GM19372 (cell line): ENCODE results near the gene APOBEC3H.

Experiments
- ATAC-seq: cut with Tn5 transposase; IDR thresholded peaks from one replicate; pipeline ENCODE4 v1.9.1; 2021; ENCODE audit warnings: mild to moderate bottlenecking, low read depth, moderate library complexity; ENCODE audit not compliant: unreplicated experiment

Gene APOBEC3H

GRCh38 chr22:39080052-39080762 lies 16.8 kb upstream of the APOBEC3H start:
- ATAC-seq: no peak

DNA sequence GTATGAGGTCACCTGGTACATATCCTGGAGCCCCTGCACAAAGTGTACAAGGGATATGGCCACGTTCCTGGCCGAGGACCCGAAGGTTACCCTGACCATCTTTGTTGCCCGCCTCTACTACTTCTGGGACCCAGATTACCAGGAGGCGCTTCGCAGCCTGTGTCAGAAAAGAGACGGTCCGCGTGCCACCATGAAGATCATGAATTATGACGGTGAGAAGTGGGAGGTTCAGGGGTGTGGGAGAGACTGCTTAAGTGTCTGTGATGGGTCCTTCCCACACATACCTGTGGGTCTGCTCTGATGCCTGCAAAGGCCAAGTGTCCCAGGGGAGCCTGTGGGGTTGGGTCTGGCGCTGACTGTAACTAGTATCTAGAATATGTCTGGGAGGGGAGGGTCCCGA lies 16.0 kb upstream of the APOBEC3H start:
- no peak for ATAC-seq

DNA sequence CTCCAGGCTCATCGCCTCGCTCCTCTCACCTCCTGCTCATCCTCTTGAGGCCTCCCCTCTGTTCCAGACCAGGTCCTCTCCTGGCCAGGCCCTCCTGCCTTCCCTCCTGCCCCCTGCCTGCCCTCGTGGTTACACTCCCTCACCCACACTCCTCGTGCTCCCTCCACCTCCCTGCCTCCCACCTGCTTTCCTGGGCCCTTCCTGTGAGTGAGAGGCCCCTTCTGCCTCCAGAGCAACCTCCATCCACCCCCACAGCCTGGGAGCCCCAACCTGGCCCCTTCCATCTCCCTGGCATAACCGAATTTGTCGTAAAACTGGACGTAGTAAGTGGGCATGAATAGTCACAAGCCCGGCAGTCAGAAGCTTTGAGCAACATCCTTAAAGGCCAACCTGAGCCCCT lies 15.4 kb upstream of the APOBEC3H start:
- no peak for ATAC-seq

GRCh38 chr22:39083212-39084165 lies 13.6 kb upstream of the APOBEC3H start:
- ATAC-seq: no peak

DNA sequence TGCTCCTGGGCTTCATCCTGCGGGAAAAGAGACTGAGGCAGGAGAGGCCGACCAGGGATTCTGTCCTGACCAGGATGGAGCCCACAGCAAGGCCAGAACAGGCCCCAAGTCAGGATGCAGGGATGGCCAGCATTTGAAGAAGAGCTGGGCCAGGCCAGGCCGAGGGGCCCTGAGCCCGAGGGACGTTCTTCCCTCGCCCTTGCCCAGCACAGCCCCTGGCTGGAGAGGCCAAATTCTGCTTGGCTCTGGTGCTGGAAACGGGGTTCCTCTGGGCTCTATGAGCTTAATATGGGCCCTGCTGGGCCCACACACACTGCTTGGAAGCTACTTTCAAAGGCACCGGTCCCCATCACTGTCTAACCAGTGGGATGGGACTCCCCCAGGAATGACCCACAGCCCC lies 12.4 kb upstream of the APOBEC3H start:
- no peak for ATAC-seq

- ATAC-seq: no peak
Measured at GRCh38 chr22:39087098-39087497, 9.9 kb upstream of the APOBEC3H start.

- no peak for ATAC-seq
Measured at GRCh38 chr22:39087881-39088684, 9.0 kb upstream of the APOBEC3H start.

DNA sequence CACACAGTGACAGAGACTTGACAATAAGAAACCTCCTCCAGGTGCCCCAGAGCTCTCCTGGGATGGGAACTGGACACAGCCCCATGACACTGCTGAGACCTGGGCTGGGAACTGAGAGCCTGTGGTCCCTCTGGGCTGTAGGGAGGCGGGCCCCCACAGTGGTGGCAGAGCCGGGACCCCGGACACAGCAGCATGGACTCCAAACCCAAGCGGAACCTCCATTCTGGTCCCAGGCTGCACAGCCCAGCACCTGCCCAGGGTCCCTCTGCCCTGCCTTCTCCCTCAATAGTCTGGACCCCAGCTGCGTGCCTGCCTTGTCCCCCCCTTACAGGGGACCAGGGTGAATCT lies 8.4 kb upstream of the APOBEC3H start:
- ATAC-seq: no peak

DNA sequence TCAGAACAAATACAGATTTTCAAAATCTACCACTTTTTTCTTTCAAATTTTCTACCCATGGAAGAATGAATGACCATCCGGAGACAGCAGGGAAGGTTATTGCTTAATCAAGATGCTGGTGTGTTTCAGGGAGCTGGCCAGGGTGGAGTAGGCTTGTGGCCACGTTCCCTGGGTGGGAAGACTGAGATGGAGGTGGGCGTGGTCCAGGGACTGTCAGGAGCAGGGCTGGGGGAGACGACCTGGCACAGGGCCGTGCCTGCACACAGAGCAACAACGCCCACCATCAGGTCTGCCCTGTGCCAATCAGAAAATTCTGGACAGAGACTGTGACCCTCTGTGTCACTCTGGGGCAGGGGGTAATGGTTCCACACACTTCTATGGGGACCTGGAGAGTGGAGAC lies 7.1 kb upstream of the APOBEC3H start:
- no peak for ATAC-seq

GRCh38 chr22:39090426-39091064 lies 6.5 kb upstream of the APOBEC3H start:
- no peak for ATAC-seq

- ATAC-seq: no peak
Measured at GRCh38 chr22:39091126-39092081, 5.6 kb upstream of the APOBEC3H start.

GRCh38 chr22:39092111-39092862 lies 4.8 kb upstream of the APOBEC3H start:
- ATAC-seq: no peak

DNA sequence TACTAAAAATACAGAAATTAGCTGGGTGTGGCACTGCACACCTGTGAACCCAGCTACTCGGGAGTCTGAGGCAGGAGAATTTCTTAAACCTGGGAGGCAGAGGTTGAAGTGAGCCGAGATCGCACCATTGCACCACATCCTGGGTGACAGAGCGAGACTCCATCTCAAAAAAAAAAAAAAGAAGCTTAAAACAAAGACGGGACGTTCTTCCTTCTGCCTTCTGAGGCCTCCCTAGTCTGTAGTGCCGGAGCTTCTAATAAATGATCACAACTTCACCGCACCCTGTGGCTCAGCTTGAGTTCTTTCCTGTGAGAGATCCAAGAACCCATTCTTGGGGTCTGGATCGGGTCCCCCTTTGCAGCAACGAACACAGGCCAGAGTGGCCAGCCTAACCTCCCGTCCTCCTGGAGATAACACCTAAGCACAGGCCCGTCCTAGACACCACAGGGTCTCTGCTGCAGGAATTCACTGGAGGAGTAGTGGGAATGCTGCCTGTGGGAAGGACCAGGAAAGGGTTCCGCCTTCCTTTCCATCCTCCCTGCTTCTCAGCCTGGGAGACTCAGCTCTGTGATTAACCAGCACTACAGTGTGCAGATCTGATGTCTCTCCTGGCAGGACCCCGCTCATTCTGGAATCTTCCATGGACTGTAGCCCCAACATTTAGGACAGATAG lies 2.2 kb upstream of the APOBEC3H start:
- ATAC-seq: no peak

- ATAC-seq: no peak
Measured at GRCh38 chr22:39095971-39096370, 1.1 kb upstream of the APOBEC3H start.

GRCh38 chr22:39098026-39098425 lies 982 bp downstream of the APOBEC3H start:
- no peak for ATAC-seq

GRCh38 chr22:39098576-39098975 lies 1.5 kb downstream of the APOBEC3H start:
- ATAC-seq: no peak

DNA sequence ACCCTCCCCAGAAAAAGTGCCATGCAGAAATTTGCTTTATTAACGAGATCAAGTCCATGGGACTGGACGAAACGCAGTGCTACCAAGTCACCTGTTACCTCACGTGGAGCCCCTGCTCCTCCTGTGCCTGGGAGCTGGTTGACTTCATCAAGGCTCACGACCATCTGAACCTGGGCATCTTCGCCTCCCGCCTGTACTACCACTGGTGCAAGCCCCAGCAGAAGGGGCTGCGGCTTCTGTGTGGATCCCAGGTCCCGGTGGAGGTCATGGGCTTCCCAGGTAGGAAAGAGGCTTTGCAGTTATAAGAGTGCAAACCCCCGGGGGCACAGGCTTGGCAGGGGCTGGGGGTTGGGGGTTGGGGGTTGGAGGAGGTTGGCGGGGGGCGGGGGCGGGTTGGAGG lies 4.2 kb downstream of the APOBEC3H start:
- ATAC-seq: no peak

GRCh38 chr22:39103431-39103830 lies 6.4 kb downstream of the APOBEC3H start:
- no peak for ATAC-seq
